HG03135 (cell line): ENCODE measurements around the gene ADARB2.
A peak's percentile ranks its signal among the peaks of the same experiment; 100 is the strongest.

Experiments used
- ATAC-seq: cut with Tn5 transposase; IDR thresholded peaks from one replicate; pipeline ENCODE4 v1.9.1; 2021; ENCODE audit warnings: mild to moderate bottlenecking, moderate library complexity; ENCODE audit not compliant: unreplicated experiment

ADARB2 gene

DNA sequence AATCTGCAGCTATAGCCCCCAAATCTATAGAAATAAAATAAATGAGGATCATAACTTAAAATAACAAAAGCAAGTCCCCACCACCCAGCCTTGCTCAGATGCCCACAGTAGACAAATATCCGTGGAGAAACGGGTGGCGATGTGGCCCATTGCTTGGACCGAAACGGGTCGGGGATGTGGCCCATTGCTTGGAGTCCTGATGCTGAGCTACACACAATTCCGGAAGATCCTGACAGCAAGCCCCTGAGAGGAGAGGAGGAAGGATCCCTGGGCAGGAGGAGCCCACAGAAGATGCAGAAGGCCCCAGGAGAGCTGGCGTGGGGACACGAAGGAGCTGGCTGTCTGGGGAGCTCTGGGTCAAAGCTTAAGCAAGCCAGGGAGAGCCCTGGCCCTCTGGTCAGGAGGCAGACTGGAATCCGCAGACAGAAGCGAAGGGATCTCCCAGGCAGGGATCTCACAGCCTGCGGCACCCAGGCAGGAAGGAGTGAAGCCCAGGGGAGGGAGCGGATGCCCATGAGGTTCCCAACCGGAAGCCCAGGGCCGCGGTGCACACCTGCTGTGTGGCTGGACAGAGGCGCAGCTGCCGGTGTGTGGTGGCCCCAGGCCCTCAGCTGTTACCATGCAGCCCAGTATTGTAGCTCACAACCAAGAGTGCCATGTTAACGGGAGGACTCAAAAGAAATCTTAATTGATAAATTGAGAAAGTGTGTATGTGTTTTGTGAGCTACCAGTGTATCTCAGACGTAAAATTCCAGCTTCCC, 138.8 kb downstream of the ADARB2 start:
- ATAC-seq: no peak

DNA sequence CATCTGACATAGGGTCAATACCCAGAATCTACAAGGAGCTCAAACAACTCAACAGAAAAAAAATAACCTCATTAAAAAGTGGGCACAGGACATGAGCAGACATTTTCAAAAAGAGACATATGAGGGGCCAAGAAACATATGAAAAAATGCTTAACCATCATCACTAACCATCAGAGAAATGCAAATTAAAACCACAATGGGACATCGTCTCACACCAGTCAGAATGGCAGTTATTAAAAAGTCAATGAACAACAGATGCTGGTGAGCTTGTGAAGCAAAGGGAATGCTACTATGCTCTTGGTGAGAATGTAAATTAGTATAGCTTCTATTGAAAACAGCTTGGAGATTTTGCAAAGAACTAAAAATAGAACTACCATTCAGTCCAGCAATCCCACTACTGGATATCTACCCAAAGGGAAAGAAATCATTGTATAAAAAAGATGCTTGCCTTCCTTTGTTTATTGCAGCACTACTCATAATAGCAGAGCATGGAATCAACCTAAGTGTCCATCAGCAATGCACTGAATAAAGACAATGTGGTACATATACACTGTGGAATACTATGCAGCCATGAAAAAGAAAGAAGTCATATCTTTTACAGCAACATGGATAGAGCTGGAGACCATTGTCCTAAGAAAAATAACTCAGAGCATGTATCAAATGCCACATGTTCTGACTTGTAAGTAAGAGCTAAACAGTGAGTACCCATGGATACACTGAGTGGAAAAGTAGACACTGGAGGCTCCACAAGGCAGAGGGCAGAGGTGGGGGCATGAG, 139.8 kb downstream of the ADARB2 start:
- ATAC-seq: peak; percentile 63

DNA sequence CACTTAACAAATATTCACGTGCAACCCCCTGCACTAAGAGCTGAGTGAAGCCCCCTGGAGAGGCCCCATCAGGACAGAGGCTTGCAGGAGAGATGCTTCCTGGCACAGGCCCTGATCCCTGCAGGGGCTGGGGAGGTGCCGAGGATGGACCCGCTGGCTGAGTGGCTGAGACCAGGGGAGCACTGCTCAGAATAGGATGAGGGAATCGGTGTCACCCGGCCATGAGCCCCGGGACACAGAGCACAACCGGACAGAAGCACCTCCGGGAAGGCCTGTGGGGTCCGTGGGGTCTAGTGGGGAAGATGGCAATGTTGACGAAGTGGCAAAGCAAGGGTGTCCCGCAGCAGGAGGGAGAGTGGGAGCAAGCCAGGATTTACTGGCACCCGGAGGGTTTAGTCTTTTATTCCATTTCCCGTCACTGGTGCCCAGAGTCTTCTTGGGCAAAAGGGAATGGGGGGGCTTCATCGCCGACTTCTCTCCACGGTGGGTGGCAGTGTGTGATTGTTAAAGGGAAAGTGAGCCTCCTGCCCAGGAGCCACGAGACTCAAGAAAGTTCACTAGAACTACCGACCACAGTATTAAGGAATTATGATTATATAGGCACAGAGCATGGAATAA, 140.7 kb downstream of the ADARB2 start:
- ATAC-seq: no peak

DNA sequence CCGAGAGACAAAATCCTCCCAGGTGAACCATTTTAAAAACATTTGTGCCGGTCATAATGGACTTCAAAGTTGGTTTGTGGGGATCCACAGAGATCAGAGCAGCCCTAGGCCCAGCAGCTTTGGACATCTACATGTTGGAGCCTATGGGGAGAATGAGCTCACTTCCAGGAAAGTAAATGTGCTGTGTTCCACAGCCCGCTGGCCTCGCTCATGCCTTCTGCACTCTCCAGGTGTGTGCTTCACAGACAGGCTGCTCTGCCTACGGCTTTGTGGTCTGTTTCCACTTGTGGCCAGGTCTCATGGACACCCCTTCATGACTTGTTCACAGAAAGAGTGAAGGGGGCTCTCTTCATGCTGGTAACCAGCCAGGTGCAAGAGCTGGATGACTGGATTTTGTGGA, 141.6 kb downstream of the ADARB2 start:
- ATAC-seq: no peak

DNA sequence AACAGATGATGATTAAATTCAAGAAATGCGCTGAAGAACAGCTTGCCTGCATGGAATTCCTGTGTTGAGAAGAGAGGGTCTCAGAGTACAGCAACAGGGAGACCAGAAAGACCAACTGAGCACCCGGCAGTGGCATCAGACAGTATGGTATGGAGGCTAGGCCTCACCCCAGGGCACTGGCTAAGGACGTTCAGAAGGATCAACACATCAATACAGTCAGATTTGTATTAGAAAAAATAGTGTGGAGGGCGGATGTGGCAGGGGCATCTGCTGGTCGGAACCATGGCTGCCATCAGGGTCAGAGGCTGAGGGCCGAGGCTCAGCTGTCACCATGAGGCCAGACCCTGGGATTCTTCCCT, 142.1 kb downstream of the ADARB2 start:
- ATAC-seq: no peak

DNA sequence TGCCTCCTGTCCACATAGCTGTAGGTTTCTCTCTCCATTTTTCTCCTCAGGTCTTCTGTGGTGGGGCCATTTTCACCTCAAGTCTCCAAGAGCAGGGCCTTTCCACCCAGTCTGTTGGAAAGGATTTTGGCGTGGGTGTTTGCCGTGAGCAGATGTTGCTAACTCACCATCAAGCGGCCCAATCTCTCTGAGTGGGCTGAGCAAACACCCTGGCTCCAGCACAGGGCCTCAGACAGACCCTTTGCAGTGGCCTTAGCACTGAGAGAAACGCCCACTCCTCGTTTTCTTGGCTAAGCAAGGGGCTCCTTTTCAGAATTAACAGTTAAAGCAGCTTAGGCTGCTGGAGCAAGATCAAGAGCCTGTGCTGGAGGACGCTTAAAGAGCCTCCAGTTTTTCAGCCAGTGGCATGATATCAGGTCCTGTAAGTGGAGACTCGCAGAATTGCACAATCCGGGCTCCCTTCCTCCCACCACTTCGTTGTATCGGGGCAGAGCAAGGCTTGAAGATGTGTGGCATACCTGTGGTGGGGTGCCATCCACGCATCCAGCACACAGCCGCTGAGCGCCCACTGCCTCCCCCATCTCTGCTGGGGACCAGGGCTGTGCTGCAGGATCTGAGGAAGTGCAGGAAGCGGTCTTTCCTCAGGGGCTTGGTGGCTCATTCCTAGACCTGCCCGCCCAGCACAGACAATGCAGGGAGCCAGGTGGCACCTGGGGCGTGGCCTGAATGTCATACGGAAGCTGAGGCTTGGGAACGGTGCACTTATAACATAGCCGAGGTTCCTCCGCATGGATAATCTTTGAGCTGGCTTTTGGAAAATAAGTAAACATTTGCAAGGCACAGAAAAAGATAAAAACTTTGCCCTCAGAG, 142.7 kb downstream of the ADARB2 start:
- no peak for ATAC-seq

DNA sequence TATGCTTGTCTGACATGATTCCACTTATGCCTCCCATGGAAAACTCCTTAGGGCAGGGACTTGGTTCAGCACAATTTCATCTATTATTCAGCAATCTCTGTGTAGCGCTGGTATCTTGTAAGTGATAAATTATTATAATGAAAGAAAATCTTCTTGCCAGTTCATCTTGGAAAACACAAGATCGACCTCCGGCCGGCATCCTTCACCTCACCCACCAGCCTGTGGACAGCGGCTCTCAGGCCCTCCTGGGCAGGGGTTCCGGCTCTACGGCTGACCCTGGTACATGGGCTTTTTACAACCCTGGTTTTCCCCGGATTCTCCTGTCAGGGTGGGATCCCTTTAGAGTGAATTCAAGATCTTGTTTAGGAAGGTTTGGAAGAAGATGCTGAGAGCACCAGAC, 145.6 kb downstream of the ADARB2 start:
- no peak for ATAC-seq

DNA sequence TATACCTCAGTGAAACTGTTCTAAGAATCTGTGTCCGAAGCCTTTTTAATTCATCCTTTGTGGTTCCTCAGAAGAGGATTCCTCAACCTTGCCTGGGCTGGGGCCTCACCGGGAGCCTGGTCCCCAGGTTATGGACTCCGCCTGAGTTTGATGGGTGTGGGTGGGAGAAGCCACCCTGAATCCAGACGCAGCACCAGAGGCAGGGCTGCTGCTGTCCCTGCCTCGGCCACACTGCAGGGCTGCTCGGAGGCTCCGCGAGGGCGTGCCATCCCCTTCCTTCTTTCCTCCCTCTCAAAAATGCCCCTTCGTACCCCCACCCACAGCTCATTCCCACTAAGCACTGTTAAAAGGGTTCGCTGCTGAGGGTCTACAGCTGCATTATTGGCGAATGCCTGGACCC, 146.3 kb downstream of the ADARB2 start:
- ATAC-seq: no peak

DNA sequence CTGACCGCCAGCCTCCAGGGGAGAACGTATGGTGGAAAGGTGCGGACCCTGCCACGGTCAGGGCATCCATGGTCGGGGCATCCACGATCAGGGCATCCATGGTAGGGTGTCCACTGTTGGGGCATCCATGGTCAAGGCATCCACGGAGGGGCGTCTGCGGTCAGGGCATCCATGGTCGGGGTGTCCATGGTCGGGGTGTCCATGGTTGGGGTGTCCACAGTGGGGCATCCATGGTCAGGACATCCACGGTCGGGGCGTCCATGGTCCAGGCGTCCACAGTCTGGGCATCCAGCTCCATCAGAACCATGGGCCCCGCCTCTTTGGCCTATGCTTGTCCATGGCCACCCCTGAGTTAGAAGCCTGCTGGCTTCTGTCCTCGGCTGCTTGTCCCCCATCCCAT, 148.1 kb downstream of the ADARB2 start:
- ATAC-seq: no peak

DNA sequence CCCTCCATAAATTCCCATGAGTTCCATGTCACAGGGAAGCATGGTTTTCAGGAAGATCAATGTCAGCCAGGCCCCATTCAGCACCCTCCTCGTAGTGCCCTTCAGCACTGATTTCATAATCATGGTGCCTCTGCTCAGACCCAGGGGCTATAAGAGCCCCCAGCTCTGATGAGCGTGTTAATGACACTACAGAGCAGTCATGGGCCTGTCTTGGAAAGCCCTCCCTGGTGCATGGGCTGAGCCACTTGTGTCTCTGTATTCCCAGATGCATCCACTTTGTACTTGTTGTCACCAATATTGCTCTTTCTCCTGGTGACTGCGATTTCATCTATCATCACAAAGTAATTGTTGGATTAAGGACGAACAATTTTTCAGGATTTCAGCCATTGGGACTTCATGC, 154.6 kb downstream of the ADARB2 start:
- no peak for ATAC-seq

DNA sequence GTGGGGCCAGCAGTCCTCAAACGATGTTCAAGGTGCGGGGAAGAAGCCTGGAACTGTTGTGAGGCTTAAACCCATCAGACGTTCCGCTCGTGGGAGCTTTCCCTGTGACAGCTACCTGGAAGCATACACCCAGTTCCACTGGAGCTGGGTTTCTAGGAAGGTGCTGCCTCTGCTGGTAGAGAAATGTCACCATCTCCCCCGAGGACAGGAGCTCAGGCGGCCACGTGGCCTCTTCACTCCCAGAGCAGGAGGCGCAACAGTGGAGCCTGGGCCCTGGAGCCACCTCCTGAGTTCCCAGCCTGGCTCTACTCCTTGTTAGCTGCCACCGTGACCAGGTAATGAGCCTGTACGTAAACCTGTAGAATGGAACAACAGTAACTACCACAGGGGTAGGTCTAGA, 156.1 kb downstream of the ADARB2 start:
- no peak for ATAC-seq

DNA sequence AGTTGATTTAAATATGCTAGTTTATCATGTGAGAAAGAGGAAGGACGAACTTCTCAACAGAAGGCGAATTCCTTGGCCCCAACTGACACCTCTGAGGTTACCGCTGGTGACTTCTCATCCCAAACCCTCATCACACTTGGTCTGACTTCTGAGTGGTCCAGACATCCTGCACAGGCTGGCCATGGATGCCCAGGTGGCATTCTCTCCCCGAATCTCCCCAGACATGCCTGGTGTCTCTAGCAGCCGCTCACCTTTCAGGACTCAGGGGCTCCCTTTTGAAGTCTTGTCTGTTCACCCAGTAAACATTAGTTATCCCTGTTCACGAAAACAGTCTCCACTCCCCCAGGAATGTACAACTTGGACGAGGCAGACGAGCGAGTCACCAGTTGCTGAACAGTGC, 157.7 kb downstream of the ADARB2 start:
- no peak for ATAC-seq

DNA sequence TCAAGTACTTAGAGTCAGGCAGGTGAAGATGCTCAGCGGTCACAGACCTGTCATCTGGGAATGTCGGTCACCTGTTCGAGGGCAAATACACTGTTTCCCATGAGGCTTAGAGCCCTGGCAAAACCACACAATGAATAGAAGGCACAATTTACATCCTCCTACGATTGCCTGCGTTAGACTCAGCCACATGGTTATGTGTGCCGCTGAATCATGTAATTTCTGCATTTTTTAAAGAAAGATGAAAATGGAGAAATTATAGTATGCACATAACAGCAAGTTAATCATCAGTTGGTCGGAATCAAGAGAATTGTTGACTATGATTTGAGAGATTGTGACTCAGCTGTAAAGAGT, 158.2 kb downstream of the ADARB2 start:
- no peak for ATAC-seq

DNA sequence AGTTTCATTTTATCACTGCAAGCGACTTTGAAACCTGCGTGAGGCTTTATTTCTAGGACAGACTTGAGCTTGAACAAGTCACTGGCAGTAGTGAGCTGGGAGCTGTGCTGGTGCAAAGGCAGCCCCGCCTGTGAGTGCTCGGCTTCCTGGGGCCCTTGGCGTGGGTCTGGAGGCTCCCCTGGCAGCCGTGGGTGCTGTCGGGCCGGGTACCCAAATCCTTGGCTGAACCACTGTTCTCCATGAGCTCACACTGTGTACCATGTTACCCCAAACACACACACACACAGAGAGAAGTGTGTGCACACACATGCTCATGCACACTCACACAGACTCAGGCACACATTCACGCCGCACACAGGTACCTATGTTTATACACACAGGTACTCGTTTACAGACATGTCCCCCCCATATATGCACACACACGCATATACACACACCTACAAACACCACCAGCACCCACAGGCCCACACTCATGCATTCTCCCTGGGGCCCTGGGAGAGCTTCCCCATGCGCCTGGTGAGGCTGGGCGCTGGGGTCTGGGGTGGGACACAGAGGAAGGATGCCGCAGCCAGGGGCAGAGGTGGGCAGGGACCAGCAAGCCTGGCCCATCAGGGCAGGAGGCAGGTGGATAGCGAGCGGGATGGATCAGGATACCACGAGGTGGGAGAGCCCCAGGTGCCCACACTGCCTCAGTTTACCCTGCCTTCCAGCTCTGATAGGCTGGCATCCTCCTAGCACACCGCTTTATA, 158.8 kb downstream of the ADARB2 start:
- ATAC-seq: no peak

DNA sequence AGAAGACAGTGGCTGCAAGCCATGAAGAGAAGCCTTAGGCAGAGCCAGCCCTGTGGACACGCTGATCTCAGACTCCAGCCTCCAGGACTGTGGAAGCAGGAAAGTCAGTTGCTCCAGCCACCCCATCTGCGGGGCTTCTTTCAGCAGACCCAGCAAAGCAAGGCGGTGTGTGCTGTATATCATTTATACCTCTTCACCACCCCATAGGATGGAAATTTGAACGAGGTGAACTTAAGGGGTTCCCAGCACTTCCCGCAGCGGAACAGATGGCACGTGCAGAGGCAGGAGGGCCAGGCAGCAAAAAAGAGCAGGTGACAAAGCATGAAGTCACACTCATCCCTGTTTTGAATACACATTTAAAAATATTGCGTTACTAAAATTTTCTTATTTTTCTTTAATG, 159.4 kb downstream of the ADARB2 start:
- ATAC-seq: no peak

DNA sequence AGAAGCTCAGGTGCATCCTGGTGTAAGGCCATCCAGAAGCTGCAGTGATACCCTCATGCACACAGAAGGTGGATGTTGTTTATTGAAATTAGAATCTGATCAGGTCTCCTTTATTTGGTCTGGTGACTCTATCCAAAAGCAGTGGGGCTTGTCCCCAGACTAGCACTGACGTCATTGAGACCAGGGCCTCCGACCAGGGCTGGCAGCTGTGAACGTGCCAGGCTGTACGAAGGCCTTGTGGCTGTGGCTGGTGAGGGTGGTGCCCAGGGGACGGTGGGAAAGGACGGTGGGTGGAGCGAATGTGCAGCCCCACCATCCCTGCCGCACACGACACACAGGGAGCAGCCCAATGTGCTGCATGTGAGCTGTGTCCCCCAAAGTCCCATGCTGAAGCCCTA, 160.0 kb downstream of the ADARB2 start:
- ATAC-seq: no peak

DNA sequence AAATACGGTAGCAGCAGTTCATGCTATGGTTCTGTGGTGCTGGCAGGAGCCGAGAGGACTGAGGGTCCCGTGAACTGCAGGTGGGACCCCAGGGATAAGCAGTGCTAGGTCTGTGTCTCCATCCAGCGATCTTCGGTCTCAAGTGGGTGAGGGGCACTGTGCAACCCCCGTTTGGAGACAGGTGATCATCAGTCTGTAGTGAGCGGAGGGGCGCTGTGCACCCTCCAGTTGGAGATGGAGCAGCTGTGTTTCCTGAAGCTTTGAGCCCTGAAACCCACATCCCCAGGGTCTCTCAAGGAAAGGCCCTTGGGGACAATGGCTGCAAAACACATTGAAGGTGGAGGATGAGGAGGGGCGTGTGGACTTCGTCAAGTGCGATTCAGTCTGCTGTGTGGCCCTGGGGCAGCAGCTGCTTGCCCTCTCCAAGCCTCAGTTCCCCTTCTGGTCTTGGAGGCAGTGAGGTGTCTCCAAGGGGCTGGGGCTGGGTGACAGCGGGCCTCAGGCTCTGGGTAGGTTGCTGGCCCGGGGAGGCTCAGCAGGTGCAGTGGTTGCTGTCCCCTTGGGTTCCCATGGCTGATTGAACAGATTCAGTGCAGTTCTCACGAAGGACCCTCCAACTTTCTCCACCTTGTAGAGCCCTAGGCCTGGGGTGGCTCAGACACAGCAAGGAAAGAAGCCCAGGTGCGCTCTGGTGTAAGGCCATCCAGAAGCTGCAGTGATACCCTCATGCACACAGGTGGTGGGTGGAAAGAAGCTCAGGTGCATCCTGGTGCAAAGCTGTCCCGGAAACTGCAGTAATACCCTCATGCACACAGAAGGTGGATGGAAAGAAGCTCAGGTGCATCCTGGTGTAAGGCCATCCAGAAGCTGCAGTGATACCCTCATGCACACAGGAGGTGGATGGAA, 160.6 kb downstream of the ADARB2 start:
- no peak for ATAC-seq

DNA sequence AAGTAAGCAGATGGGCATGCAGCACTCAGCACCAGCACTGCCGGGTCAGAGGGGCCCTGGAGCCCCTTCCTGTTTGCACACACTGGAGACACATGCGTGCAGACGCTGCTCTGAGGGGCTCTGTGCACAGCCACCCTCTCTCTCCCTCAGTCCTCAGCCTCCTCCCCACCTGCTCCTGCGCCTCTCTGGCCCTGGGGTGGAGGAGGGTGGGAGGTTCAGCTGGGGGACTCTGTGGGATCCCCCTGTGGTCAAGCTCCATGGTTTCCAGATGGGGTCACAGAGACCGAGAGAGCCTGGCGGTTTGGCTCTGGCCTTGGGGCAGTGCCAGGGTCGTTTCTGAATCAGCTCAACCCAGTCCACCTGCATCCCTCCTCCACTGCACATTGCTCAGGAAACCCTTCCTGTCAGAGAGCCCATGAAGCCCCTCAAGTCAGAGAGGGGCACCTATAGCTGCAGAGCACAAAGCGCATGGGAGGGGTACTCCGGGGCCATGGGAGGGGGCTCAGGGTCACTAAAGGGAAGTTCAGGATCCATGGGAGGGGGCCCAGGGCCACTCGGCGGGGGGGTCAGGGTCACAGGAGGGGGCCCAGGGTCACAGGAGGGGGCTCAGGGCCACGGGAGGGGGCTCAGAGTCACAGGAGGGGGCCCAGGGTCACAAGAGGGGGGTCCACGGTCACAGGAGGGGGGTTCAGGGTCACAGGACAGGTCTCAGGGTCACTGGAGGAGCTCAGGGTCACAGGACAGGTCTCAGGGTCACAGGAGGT, 161.7 kb downstream of the ADARB2 start:
- ATAC-seq: no peak

DNA sequence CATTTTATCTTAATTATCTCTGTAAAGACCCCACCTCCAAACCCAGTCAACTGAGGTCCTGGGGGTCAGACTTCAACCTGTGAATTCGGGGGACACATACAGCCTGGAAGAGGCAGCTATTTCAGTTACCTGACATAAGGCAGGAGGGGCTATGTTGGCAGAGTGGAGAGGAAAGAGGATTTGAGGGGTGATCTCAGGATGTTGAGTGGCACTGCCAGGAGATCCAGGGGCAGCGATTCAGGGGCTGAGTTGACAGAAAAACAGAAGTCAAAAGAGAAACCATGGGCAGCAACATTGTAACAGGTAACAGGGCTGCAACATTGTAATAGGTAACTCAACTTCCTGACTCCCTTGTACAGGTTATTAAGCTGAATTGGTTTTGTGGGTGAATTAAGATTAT, 162.6 kb downstream of the ADARB2 start:
- no peak for ATAC-seq
